ENCODE measurements around the gene SLC8A2.

DNA sequence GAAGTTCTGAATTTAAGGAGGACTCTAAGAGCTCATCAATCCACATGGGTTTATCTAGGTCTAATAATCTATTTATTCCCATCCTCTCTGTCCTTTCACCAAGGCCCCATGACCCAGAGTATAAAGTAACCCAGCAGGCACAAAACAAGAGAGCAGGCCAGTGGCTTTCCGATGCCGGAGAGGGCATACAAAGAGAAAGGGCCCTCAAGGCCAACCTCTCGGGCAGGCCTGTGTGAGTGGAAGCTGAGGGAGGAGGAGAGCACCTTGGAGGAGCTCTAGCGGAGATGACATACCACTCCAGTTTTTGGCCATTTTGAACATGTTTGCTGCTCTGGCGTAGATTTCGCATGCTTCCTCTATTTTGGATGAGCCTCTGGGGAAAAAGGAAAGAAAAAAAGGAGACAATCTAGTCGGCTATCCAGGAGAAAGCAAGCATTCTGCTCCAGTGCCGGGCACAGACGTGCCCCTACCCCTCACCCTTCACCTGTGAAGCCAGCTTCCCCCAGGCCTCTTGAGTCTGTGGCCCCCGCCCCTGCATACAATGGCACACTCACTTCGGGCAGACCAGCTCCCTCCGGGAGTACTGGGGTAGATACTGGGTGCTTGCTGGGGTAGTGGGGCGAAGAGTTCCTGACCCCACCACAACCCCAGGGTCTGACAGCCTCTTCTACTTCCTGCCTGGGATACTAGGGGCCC lies 31.6 kb upstream of the SLC8A2 start:
- TF ChIP-seq ZNF384 (IDR thresholded peaks at IDR 0.05) (no peak), FOXK2 (IDR thresholded peaks at IDR 0.05) (no peak), TARDBP (IDR thresholded peaks at IDR 0.05) (no peak), SUZ12 (IDR thresholded peaks at IDR 0.05) (no peak), L3MBTL2 (conservative IDR thresholded peaks at IDR 0.05) (no peak), BHLHE40 (IDR thresholded peaks at IDR 0.05; ENCODE audit: borderline replicate concordance) (no peak)

Data from HEK293T (cell line).